Measurements from ENCODE around the gene OSBP. TPM values are rescaled to one million over a fixed set of nuclear protein-coding genes. Genes with fewer than 3 reads are reported as not detected.

OSBP gene
- total and polyA plus RNA-seq, 5 donors from 2014 or later = 23.9 to 50.9 (median 28.5) TPM

- no peak for ATAC-seq (ENCODE audit: low read depth in 2 of 2)
- Histone ChIP-seq H3K9me3 (ENCODE audit: control insufficient read depth in 2 of 2, low read length in 2 of 2) (no peaks in the 10 kb centered on the region), H3K4me3 (ENCODE audit: low read depth, low read length) (no peak overlapping the region), H3K36me3 (ENCODE audit: control insufficient read depth, insufficient read depth, low read length) (no peaks in the 10 kb centered on the region), H3K27ac (ENCODE audit: insufficient read depth, low read length, poor library complexity, severe bottlenecking) (no peak overlapping the region), H3K27me3 (ENCODE audit: control insufficient read depth, insufficient read depth, low read length) (peaks cover 6% of the 10 kb centered on the region), H3K4me1 (ENCODE audit: control insufficient read depth, insufficient read depth, low read length, poor library complexity, severe bottlenecking) (peaks cover 23% of the 10 kb centered on the region)
- Mint-ChIP-seq H3K4me3 (peak overlapping the region; percentile 43 to 99 (median 68)), H3K36me3 (peaks cover 3% of the 10 kb centered on the region), H3K27me3 (peaks cover 64% of the 10 kb centered on the region), H3K27ac (peak overlapping the region in 1 of 3 donors; percentile 86), H3K4me1 (peaks cover 26 to 58% (median 40%) of the 10 kb centered on the region in 4 donors), H3K9me3 (peaks cover 0 to 6% (median 0%) of the 10 kb centered on the region in 7 donors)
- DNase-seq = no peak
Measured at GRCh38 chr11:59558270-59558643, 57.3 kb downstream of the OSBP start.

GRCh38 chr11:59556917-59557348, 58.6 kb downstream of the OSBP start:
- H3K27me3 Mint-ChIP-seq = peaks cover 69% of the 10 kb centered on the region
- Histone ChIP-seq H3K36me3 (ENCODE audit: control insufficient read depth, insufficient read depth, low read length) (no peaks in the 10 kb centered on the region), H3K27ac (ENCODE audit: insufficient read depth, low read length, poor library complexity, severe bottlenecking) (no peak overlapping the region), H3K9me3 (ENCODE audit: control insufficient read depth in 2 of 2, low read length in 2 of 2) (no peaks in the 10 kb centered on the region), H3K4me1 (ENCODE audit: control insufficient read depth, insufficient read depth, low read length, poor library complexity, severe bottlenecking) (peaks cover 23% of the 10 kb centered on the region), H3K27me3 (ENCODE audit: control insufficient read depth, insufficient read depth, low read length) (peaks cover 6% of the 10 kb centered on the region), H3K4me3 (ENCODE audit: low read depth, low read length) (peak overlapping the region; percentile 64)
- H3K4me3 Mint-ChIP-seq = peak overlapping the region; percentile 74 to 82 (median 78)
- DNase-seq (no peak), ATAC-seq (ENCODE audit: low read depth in 2 of 2) (no peak)
- H3K27ac Mint-ChIP-seq = peak overlapping the region in 2 of 3 donors; percentile 22 to 87
- H3K36me3 Mint-ChIP-seq = peaks cover 3% of the 10 kb centered on the region
- peaks cover 27 to 55% (median 41%) of the 10 kb centered on the region in 4 donors for H3K4me1 Mint-ChIP-seq
- H3K9me3 Mint-ChIP-seq = peaks cover 0 to 6% (median 2%) of the 10 kb centered on the region in 7 donors

GRCh38 chr11:59556115-59556916, 59.3 kb downstream of the OSBP start:
- peak overlapping the region; percentile 64 for H3K4me3 ChIP-seq (ENCODE audit: low read depth, low read length)
- no peaks in the 10 kb centered on the region for H3K36me3 ChIP-seq (ENCODE audit: control insufficient read depth, insufficient read depth, low read length)

GRCh38 chr11:59555601-59556114, 59.9 kb downstream of the OSBP start:
- Histone ChIP-seq H3K27me3 (ENCODE audit: control insufficient read depth, insufficient read depth, low read length) (peaks cover 6% of the 10 kb centered on the region), H3K9me3 (ENCODE audit: control insufficient read depth in 2 of 2, low read length in 2 of 2) (no peaks in the 10 kb centered on the region), H3K4me1 (ENCODE audit: control insufficient read depth, insufficient read depth, low read length, poor library complexity, severe bottlenecking) (peaks cover 27% of the 10 kb centered on the region), H3K27ac (ENCODE audit: insufficient read depth, low read length, poor library complexity, severe bottlenecking) (no peak overlapping the region), H3K36me3 (ENCODE audit: control insufficient read depth, insufficient read depth, low read length) (no peaks in the 10 kb centered on the region), H3K4me3 (ENCODE audit: low read depth, low read length) (peak overlapping the region; percentile 64)
- H3K9me3 Mint-ChIP-seq = peaks cover 0 to 8% (median 2%) of the 10 kb centered on the region in 7 donors
- peak overlapping the region; percentile 42 to 90 (median 62) for H3K27ac Mint-ChIP-seq
- peak overlapping the region; percentile 76 to 84 (median 81) for H3K4me3 Mint-ChIP-seq
- DNase-seq (no peak), ATAC-seq (ENCODE audit: low read depth in 2 of 2) (no peak)
- peaks cover 29 to 57% (median 41%) of the 10 kb centered on the region in 4 donors for H3K4me1 Mint-ChIP-seq
- peaks cover 73% of the 10 kb centered on the region for H3K27me3 Mint-ChIP-seq
- peaks cover 3% of the 10 kb centered on the region for H3K36me3 Mint-ChIP-seq

More at GRCh38 chr11:59556115-59556916, 59.3 kb downstream of the OSBP start:
- Mint-ChIP-seq H3K36me3 (peaks cover 3% of the 10 kb centered on the region), H3K27ac (peak overlapping the region; percentile 42 to 90 (median 62)), H3K4me3 (peak overlapping the region; percentile 76 to 84 (median 81)), H3K9me3 (peaks cover 0 to 6% (median 2%) of the 10 kb centered on the region in 7 donors), H3K27me3 (peaks cover 73% of the 10 kb centered on the region), H3K4me1 (peaks cover 26 to 56% (median 41%) of the 10 kb centered on the region in 4 donors)
- Histone ChIP-seq H3K9me3 (ENCODE audit: control insufficient read depth in 2 of 2, low read length in 2 of 2) (no peaks in the 10 kb centered on the region), H3K27me3 (ENCODE audit: control insufficient read depth, insufficient read depth, low read length) (peaks cover 6% of the 10 kb centered on the region), H3K27ac (ENCODE audit: insufficient read depth, low read length, poor library complexity, severe bottlenecking) (no peak overlapping the region), H3K4me1 (ENCODE audit: control insufficient read depth, insufficient read depth, low read length, poor library complexity, severe bottlenecking) (peaks cover 25% of the 10 kb centered on the region)
- DNase-seq (peak in 2 of 3 donors; percentile 51 to 59), ATAC-seq (ENCODE audit: low read depth in 2 of 2) (no peak)

GRCh38 chr11:59553323-59553722, 62.3 kb downstream of the OSBP start:
- Mint-ChIP-seq H3K9me3 (peaks cover 0 to 8% (median 2%) of the 10 kb centered on the region in 7 donors), H3K4me3 (peak overlapping the region in 3 of 4 donors; percentile 39 to 71 (median 67)), H3K4me1 (peaks cover 29 to 52% (median 41%) of the 10 kb centered on the region in 4 donors), H3K27me3 (peaks cover 66% of the 10 kb centered on the region), H3K27ac (peak overlapping the region in 1 of 3 donors; percentile 56), H3K36me3 (no peaks in the 10 kb centered on the region)
- Histone ChIP-seq H3K4me3 (ENCODE audit: low read depth, low read length) (no peak overlapping the region), H3K27me3 (ENCODE audit: control insufficient read depth, insufficient read depth, low read length) (peaks cover 3% of the 10 kb centered on the region), H3K27ac (ENCODE audit: insufficient read depth, low read length, poor library complexity, severe bottlenecking) (no peak overlapping the region), H3K36me3 (ENCODE audit: control insufficient read depth, insufficient read depth, low read length) (no peaks in the 10 kb centered on the region), H3K4me1 (ENCODE audit: control insufficient read depth, insufficient read depth, low read length, poor library complexity, severe bottlenecking) (peaks cover 27% of the 10 kb centered on the region), H3K9me3 (ENCODE audit: control insufficient read depth in 2 of 2, low read length in 2 of 2) (no peaks in the 10 kb centered on the region)
- DNase-seq = no peak
- ATAC-seq (ENCODE audit: low read depth in 2 of 2) = no peak

- peak overlapping the region in 1 of 3 donors; percentile 91 for H3K27ac Mint-ChIP-seq
- H3K4me1 Mint-ChIP-seq = peaks cover 28 to 49% (median 40%) of the 10 kb centered on the region in 4 donors
- no peak for ATAC-seq (ENCODE audit: low read depth in 2 of 2)
- no peaks in the 10 kb centered on the region for H3K36me3 Mint-ChIP-seq
- H3K27me3 Mint-ChIP-seq = peaks cover 61% of the 10 kb centered on the region
- peak overlapping the region; percentile 50 to 80 (median 65) for H3K4me3 Mint-ChIP-seq
- peaks cover 0 to 8% (median 2%) of the 10 kb centered on the region in 7 donors for H3K9me3 Mint-ChIP-seq
- peaks cover 26% of the 10 kb centered on the region for H3K4me1 ChIP-seq (ENCODE audit: control insufficient read depth, insufficient read depth, low read length, poor library complexity, severe bottlenecking)
- DNase-seq = no peak
- H3K36me3 ChIP-seq (ENCODE audit: control insufficient read depth, insufficient read depth, low read length) = no peaks in the 10 kb centered on the region
- peaks cover 3% of the 10 kb centered on the region for H3K27me3 ChIP-seq (ENCODE audit: control insufficient read depth, insufficient read depth, low read length)
- H3K9me3 ChIP-seq (ENCODE audit: control insufficient read depth in 2 of 2, low read length in 2 of 2) = no peaks in the 10 kb centered on the region
- H3K4me3 ChIP-seq (ENCODE audit: low read depth, low read length) = no peak overlapping the region
- no peak overlapping the region for H3K27ac ChIP-seq (ENCODE audit: insufficient read depth, low read length, poor library complexity, severe bottlenecking)
Measured at GRCh38 chr11:59552844-59553243, 62.7 kb downstream of the OSBP start.

GRCh38 chr11:59551659-59552521, 63.7 kb downstream of the OSBP start:
- Histone ChIP-seq H3K27ac (ENCODE audit: insufficient read depth, low read length, poor library complexity, severe bottlenecking) (no peak overlapping the region), H3K27me3 (ENCODE audit: control insufficient read depth, insufficient read depth, low read length) (peaks cover under 1% of the 10 kb centered on the region), H3K4me1 (ENCODE audit: control insufficient read depth, insufficient read depth, low read length, poor library complexity, severe bottlenecking) (peaks cover 20% of the 10 kb centered on the region), H3K36me3 (ENCODE audit: control insufficient read depth, insufficient read depth, low read length) (no peaks in the 10 kb centered on the region), H3K9me3 (ENCODE audit: control insufficient read depth in 2 of 2, low read length in 2 of 2) (no peaks in the 10 kb centered on the region), H3K4me3 (ENCODE audit: low read depth, low read length) (peak overlapping the region; percentile 93)
- Mint-ChIP-seq H3K9me3 (peaks cover 0 to 8% (median under 1%) of the 10 kb centered on the region in 7 donors), H3K4me1 (peaks cover 24 to 42% (median 34%) of the 10 kb centered on the region in 4 donors), H3K27ac (peak overlapping the region in 2 of 3 donors; percentile 95 to 97), H3K27me3 (peaks cover 56% of the 10 kb centered on the region), H3K4me3 (peak overlapping the region; percentile 88 to 95 (median 90)), H3K36me3 (no peaks in the 10 kb centered on the region)
- ATAC-seq (ENCODE audit: low read depth in 2 of 2) (no peak), DNase-seq (no peak)
